ENCODE data around the gene OSGEP. TPM values are rescaled to one million over a fixed set of nuclear protein-coding genes. Genes with fewer than 3 reads are reported as not detected.
"Not testable (repeated sequence)": the region's sequence is repeated elsewhere in the genome, so short reads cannot be mapped to it uniquely, and the experiment has no call there.

The OSGEP gene
- total RNA-seq, 4 donors from 2014 or later, result 22.3 to 41.6 (median 26.6) TPM

GRCh38 chr14:20446889-20447288 is 7.7 kb downstream of the OSGEP start:
- peaks cover 17 to 73% (median 56%) of the 10 kb centered on the region in 3 donors for H3K36me3 ChIP-seq

DNA sequence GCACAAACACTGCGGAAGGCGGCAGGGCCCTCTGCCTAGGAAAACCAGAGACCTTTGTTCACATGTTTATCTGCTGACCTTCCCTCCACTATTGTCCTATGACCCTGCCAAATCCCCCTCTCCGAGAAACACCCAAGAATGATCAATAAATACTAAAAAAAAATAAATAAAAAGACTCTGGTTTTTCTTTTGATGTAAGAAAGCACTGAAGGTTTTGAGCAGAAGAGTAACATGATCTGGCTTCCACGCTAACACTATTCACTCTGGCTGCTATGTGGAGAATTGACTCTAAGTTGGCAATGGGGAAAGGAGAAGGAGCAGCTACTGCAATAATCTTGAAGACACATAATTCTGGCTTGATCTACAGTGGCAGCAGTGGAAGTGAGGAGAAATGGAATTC is 11.0 kb downstream of the OSGEP start:
- H3K4me3 ChIP-seq; H3K27ac ChIP-seq; H3K9me3 ChIP-seq; DNase-seq; H3K27me3 ChIP-seq; H3K4me1 ChIP-seq; intact Hi-C loops (cut with DNase I): not testable (repeated sequence)
- 86 to 92% methylated on average over 2 of the region's 4 CpGs for WGBS, 2 donors
- H3K36me3 ChIP-seq, result peaks cover 12 to 41% (median 26%) of the 10 kb centered on the region in 3 donors

More at GRCh38 chr14:20446889-20447288, 7.7 kb downstream of the OSGEP start:
- H3K27ac ChIP-seq, result no peak overlapping the region
- TF ChIP-seq POLR2A (IDR thresholded peaks at IDR 0.05), result no peak
- TF ChIP-seq, protein P1, sequence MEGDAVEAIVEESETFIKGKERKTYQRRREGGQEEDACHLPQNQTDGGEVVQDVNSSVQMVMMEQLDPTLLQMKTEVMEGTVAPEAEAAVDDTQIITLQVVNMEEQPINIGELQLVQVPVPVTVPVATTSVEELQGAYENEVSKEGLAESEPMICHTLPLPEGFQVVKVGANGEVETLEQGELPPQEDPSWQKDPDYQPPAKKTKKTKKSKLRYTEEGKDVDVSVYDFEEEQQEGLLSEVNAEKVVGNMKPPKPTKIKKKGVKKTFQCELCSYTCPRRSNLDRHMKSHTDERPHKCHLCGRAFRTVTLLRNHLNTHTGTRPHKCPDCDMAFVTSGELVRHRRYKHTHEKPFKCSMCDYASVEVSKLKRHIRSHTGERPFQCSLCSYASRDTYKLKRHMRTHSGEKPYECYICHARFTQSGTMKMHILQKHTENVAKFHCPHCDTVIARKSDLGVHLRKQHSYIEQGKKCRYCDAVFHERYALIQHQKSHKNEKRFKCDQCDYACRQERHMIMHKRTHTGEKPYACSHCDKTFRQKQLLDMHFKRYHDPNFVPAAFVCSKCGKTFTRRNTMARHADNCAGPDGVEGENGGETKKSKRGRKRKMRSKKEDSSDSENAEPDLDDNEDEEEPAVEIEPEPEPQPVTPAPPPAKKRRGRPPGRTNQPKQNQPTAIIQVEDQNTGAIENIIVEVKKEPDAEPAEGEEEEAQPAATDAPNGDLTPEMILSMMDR (IDR thresholded peaks at IDR 0.05), result no peak
- no peaks in the 10 kb centered on the region for H3K4me1 ChIP-seq
- H3K9me3 ChIP-seq, result no peaks in the 10 kb centered on the region
- intact Hi-C loops (cut with DNase I), result no loop called here
- H3K27me3 ChIP-seq, result no peaks in the 10 kb centered on the region
- H3K4me3 ChIP-seq, result no peak overlapping the region
- DNase-seq, result no peak
- 92 to 94% methylated on average over 5 of the region's 5 CpGs for WGBS, 2 donors

GRCh38 chr14:20441461-20441860 is 13.2 kb downstream of the OSGEP start:
- DNase-seq, result no peak
- peaks cover 0 to 7% (median 0%) of the 10 kb centered on the region in 4 donors for H3K27me3 ChIP-seq
- 76 to 84% methylated on average over 2 of the region's 2 CpGs for WGBS, 2 donors
- intact Hi-C loops (cut with DNase I), result no loop called here
- no peak for TF ChIP-seq POLR2A (IDR thresholded peaks at IDR 0.05)
- TF ChIP-seq, protein P1 (IDR thresholded peaks at IDR 0.05), result no peak
- H3K36me3 ChIP-seq, result peaks cover 0 to 19% (median 6%) of the 10 kb centered on the region in 3 donors
- no peaks in the 10 kb centered on the region for H3K9me3 ChIP-seq
- H3K27ac ChIP-seq, result no peak overlapping the region
- no peaks in the 10 kb centered on the region for H3K4me1 ChIP-seq
- no peak overlapping the region for H3K4me3 ChIP-seq

GRCh38 chr14:20440882-20441281 is 13.7 kb downstream of the OSGEP start:
- Histone ChIP-seq H3K4me3 (no peak overlapping the region), H3K27ac (no peak overlapping the region), H3K4me1 (peaks cover 0 to 2% (median 0%) of the 10 kb centered on the region in 3 donors), H3K27me3 (peaks cover 0 to 12% (median 0%) of the 10 kb centered on the region in 4 donors), H3K36me3 (peaks cover 0 to 13% (median under 1%) of the 10 kb centered on the region in 3 donors), H3K9me3 (no peaks in the 10 kb centered on the region)
- DNase-seq, result no peak
- TF ChIP-seq, protein P1 (IDR thresholded peaks at IDR 0.05), result no peak
- TF ChIP-seq POLR2A (IDR thresholded peaks at IDR 0.05), result no peak
- 53 to 92% methylated on average over 3 of the region's 5 CpGs for WGBS, 2 donors
- intact Hi-C loops (cut with DNase I), result no loop called here

DNA sequence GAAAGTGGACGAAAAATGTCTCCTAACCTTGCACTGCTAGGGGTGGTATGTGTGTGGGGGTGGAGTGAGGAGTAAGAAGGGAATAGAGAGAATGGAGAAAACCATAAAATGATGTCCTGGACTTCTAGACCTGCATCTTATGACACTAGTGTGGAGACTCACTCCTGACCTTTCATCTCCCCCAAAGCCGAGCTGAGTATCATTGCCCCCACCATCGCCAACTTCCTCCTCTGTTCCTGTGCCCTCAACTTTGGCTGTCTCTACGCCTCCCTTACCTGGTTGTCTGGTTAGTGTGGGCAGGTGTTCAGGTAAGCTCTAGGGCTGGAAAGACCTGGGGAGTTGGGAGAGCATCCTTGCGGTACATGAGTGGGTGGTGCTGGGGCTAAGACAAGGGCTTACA is 14.1 kb downstream of the OSGEP start:
- DNase-seq, result no peak
- intact Hi-C loops (cut with DNase I), result no loop called here
- Histone ChIP-seq H3K36me3 (peaks cover 0 to 9% (median 0%) of the 10 kb centered on the region in 3 donors), H3K27me3 (peaks cover 0 to 16% (median 0%) of the 10 kb centered on the region in 4 donors), H3K4me1 (peaks cover 0 to 6% (median 0%) of the 10 kb centered on the region in 3 donors), H3K9me3 (no peaks in the 10 kb centered on the region), H3K4me3 (no peak overlapping the region), H3K27ac (no peak overlapping the region)
- whole genome bisulfite sequencing, 2 donors, result 82 to 84% methylated on average over 5 of the region's 5 CpGs
- TF ChIP-seq, protein P1 (IDR thresholded peaks at IDR 0.05), result no peak
- no peak for TF ChIP-seq POLR2A (IDR thresholded peaks at IDR 0.05)

DNA sequence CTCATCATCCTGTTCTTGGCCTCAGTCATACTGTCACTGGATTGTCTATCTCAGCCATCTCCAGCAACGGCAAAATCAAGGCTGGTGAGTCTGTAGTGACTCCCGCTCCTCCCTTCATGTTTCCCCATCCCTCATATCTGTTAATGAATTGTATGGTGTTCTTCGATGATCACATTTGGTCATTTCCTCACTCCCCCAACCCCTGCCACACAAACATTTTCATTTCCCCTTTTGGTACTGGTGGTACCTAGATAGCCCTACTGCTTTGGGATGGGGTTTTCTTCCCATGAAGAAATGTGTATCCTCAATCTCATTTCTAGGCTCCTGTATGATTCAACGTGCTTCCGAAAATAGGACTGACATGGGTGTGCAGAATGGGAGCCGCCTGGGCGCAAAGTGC is 15.9 kb downstream of the OSGEP start:
- Histone ChIP-seq H3K4me3 (no peak overlapping the region), H3K27ac (no peak overlapping the region), H3K9me3 (no peaks in the 10 kb centered on the region), H3K27me3 (peaks cover 0 to 27% (median 0%) of the 10 kb centered on the region in 4 donors), H3K36me3 (no peaks in the 10 kb centered on the region), H3K4me1 (peaks cover 0 to 21% (median 0%) of the 10 kb centered on the region in 3 donors)
- DNase-seq, result no peak
- no peak for TF ChIP-seq POLR2A (IDR thresholded peaks at IDR 0.05)
- TF ChIP-seq, protein P1 (IDR thresholded peaks at IDR 0.05), result no peak
- intact Hi-C loops (cut with DNase I), result no loop called here
- 80 to 85% methylated on average over 6 to 7 of the region's 7 CpGs for WGBS, 2 donors

Measured in esophagus squamous epithelium (tissue), 5 donors.